ENCODE data around the gene CNGB1.
"Not testable (repeated sequence)": the region's sequence is repeated elsewhere in the genome, so short reads cannot be mapped to it uniquely, and the experiment has no call there.

Gene CNGB1

DNA sequence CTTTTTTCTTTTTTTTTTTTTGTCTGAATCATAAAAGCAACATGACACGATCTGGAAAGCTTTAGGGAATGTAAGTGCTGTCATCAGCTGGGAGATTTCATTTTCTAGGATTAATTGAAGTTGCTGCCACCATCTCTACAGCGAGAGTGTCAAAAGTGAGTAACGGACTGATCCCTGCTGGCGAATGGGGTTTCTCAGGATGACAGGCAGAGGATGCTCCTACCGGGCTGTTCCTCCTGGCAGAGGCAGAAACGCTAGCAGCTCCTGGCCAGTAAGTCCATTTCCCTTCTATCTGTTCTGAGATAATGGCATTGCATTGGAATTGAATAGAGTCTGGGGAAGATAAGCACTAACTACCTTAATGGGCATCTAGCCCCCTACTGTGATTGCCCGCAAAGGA lies 88.1 kb downstream of the CNGB1 start:
- peak; percentile 55 for DNase-seq

DNA sequence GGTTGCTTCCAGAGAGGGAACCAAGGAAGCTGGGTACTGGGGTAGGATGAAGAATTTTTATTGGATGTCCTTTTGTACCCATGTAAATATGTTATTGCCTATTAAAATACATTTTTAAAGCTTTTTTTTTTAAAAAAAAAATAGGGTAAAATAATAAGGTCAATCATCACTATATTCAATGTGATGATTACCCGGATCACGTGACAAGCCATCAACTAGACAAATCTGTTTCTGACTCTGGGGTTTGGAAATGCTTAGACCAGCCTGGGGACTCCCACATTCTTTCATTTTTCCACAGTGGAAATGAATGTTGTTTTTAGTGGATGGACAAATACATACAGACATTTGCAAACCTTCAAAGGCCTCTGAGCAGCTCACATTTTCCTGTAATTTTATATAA lies 88.7 kb downstream of the CNGB1 start:
- DNase-seq, result no peak

DNA sequence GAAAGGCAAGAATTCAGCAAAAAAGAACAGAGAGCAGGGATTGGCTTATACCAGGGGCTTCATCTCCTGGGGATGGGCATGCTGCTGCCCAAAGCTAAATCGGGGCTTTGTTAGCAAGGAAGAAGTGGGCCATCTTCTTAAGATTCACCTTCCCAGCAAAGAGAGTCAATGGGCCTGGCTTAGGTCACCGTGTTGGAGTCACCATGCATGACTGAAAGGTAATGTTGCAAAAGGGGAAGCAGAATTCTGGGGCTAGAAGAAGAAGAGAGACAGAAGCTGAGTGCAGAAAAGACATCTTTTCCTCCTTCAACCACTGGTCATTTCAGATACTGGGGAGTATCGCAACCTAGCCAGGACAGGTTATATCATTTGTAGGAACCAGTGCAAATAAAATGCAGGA lies 92.3 kb downstream of the CNGB1 start:
- no peak for DNase-seq

DNA sequence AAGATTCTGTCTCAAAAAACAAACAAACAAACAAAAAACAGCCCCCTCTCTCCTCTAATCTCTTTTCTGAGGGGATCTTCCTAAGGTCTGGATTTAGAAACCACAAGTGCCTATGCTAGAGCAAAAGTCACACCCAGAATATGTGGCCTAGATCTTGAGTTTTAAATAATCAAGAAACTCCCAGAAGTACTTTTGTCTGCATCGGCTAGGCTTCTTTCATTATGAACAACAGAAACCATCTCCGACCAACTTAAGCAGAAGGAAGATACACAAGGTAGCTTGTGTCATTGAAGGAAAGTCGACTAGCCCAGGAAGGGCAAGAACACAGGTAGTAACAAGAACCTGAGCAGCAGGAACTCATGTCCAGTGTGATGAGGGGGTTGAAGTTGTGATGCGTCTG lies 94.7 kb downstream of the CNGB1 start:
- DNase-seq, result no peak

DNA sequence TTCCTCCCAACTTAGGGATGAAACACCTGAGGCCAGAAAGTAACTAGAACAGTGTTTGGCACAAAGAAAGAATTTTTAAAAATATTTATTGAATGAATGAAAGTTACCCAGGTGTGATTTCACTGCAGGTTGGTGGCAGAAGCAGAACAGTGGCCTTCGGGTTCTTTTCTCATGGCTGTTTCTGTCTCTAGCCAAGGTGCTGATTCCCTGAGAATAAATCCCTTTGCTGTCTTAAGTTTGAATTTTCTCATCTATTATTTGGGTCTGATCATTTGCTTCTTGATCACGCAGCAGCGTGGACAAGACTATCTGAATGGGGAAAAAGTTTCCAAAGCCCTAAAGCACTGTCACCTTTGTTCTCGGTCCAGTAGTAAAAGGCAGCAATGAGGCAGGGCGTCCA lies 95.6 kb downstream of the CNGB1 start:
- no peak for DNase-seq

DNA sequence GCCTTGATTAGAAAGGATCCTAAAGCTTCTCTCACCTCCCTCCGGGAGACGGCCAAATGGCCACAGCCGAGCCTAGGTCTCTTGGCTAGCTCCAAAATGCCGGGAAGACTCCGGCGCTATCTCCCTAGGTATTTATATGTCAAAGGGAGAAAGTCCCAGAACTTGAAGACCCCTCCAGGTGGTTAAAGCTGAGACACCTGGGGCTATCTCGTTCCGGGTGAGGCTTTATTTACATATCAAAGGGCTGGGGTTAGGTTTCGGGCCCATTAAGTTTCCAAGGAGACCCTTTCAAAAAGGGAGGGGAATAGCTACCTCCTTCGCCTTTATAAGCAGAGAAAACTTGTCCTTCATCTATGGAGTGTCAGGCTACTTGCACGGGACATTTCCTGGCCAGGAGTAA lies 97.7 kb downstream of the CNGB1 start:
- no peak for DNase-seq

DNA sequence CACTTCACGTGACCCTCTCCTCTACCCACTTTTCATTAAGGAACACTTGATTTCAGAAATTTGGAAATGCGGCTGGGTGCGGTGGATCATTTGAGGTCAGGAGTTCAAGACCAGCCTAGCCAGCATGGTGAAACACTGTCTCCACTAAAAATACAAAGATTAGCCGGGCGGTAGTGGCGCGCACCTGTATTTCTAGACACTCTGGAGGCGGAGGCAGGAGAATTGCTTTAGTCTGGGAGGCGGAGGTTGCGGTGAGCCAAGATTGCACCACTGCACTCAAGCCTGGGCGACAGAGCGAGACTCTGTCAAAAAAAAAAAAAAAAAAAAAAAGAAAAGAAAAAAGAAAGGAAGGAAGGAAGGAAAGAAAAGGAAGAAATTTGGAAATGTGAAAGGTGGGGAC lies 98.2 kb downstream of the CNGB1 start:
- not testable (repeated sequence) for DNase-seq

DNA sequence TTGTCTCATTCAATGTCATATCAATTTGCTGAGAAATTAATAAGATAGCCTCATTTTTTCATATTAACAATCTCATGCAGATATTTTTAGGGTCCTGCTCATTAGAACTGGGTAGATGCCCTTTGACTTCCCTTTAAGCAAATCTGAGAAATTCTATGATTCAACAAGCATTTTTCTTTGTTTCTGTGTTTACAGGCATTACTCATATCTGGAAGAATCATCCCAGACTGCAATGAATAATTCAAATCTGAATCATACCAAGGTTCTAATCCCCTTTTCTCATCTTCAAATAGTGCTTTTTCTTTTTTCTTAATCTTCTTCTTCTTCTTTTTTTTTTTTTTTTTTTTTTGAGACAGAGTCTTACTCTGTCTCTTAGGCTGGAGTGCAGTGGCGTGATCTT lies 99.5 kb downstream of the CNGB1 start:
- DNase-seq, result peak; percentile 78

DNA sequence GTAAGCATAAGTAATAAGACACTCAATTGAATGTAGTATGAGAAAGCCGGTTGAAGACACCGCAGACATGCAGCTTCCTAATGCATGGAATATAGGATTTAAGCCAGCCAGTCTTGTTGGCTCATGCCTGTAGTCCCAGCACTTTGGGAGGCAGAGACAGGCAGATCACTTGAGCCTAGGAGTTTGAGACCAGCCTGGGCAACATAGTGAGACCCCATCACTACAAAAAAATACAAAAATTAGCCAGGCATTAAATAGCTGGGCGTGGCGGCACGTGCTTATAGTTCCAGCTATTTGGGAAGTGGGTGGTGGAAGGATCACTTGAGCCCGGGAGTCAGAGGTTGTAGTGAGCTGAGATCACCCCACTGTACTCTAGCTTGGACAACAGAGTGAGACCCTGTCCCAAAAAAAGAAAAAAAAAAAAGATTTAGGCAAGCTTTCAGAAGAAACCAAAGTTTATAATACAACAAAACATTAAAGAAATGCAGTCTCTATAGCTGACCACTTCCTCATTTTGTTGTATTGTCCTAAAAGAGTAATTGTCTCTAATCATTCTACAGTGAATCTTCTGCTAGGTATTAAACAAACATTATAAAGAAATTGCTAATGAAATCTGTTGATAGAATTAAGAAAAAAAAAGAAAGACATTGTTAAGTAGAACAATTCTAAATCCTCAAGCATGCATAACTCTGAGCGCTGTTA lies 100.0 kb downstream of the CNGB1 start:
- DNase-seq, result no peak

DNA sequence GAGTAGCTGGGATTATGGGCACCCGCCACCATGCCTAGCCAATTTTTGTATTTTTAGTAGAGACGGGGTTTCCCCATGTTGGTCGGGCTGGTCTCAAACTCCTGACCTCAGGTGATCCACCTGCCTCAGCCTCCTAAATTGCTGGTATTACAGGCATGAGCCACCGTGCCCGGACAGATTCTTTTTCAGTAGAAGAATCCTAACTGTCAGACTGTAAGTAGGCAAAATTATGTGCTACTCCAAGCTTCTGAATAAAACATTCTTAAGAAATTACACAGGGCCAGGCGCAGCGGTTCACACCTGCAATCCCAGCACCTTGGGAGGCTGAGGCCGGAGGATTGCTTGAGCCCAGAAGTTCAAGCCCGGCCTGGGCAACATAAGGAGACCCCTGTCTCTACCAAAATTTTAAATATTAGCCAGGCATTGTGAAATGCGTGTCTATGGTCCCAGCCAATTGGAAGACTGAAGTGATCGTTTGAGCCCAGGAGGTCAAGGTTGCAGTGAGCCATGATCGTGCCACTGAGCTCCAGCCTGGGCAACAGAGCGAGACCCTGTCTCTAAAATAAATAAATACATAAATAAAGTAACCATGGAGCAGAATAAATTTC lies 101.9 kb downstream of the CNGB1 start:
- DNase-seq, result no peak

DNA sequence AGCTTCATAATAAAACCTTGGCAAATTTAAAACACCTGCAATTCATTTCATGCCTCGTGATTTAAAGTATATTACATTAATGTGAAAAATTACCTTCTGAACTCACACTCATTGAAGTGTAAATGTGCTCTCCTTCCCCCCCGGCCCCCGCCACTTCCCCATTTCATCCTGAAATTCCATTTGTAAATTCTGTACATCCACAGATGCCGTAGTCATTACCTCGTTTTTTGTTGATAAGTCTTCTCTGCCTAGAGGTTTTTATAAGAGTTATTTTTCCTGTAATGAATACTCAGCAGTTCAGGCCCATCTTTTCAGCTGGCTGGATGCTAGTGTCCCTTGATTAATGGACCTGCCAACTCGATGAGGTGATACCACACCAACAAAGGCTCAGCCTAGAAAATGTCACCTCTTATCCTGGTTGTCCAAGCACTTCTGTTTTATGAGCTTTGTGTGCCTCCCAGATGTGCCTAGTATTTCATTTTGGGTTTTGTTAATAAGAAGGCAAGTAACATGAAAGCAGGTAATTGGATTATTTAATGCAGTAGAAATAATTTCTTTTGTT lies 103.8 kb downstream of the CNGB1 start:
- DNase-seq, result peak; percentile 13

DNA sequence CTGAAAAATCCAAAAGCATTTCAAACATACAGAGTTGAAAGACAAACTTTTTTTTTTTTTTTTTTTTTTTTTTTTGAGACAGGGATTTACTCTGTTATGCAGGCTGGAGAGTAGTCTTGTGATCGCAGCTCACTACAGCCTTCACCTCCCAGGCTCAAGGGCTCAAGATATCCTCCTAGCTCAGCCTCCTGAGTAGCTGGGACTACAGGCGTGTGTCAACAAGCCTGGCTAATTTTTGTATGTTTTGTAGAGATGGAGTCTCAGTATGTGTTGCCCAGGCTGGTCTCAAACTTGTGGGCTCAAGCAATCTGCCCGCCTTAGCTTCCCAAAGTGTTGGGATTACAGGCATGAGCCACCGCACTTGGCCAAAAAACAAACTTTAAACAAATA lies 104.4 kb downstream of the CNGB1 start:
- no peak for DNase-seq

DNA sequence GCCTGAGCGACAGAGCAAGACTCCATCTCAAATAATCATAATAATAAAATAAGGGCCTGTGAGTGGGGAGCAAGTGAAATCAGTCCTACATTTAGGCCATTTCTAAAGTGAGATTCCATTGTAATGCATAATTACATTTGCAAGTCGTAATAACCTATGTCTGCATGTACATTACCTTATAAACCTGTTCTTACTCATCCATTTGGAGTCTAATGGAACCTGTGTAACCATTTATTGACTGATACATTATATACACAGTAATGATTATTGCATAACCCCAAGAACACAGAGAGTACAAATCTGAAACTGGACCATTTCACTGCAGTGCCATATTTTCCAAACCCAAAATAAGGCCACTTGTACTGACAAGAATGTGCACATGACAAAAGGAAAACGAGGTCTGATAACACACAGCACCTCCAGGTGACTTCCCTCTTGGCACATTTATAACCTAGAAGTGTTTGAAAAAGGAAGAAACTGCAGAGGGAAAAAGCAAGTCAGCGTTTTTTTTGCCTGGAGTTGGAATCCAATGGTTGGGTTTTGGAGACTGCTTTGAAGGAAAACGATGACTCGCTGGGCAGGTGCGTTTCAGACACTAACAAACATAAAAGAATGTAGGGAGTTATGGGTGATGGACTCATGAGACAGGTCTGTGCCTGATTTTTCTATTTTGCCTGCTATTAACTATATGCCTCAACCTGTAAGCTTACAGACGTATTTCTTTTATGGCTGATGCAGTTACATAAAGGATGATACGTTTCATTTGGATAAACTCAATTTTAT lies 105.0 kb downstream of the CNGB1 start:
- DNase-seq, result no peak

DNA sequence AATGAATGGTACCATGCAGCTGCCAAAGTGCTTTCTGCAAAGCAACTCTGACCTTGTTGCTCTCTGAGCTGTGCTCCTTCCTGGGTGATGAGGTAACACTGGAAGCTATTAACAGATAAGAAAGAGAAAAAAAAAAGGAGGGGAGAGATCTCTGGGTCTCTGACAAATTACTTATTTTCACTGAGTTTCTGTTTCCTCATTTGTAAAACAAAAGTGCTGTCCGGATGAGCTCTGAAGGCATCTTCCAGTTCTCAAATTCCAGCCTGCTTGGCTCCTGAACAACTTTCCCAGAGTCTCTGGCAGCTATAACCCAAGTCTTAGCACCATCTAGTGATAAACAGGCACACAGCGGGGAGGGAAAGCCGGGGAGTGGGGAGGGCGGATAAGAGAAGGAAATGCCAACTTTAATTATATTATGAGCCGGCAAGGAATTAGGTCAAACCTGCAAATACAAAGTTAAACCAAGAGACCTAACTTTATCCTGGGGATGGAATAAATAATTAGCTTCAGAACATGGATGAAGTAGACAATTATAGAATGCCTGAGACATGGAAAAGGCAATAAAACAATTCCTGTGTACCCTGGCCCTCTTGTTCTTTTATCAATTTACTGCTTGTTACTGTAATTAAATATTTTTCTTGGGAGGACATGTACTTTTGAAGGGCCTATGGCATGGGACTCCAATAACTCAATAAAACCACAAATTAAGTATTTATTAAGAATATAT lies 107.3 kb downstream of the CNGB1 start:
- DNase-seq, result peak; percentile 78

DNA sequence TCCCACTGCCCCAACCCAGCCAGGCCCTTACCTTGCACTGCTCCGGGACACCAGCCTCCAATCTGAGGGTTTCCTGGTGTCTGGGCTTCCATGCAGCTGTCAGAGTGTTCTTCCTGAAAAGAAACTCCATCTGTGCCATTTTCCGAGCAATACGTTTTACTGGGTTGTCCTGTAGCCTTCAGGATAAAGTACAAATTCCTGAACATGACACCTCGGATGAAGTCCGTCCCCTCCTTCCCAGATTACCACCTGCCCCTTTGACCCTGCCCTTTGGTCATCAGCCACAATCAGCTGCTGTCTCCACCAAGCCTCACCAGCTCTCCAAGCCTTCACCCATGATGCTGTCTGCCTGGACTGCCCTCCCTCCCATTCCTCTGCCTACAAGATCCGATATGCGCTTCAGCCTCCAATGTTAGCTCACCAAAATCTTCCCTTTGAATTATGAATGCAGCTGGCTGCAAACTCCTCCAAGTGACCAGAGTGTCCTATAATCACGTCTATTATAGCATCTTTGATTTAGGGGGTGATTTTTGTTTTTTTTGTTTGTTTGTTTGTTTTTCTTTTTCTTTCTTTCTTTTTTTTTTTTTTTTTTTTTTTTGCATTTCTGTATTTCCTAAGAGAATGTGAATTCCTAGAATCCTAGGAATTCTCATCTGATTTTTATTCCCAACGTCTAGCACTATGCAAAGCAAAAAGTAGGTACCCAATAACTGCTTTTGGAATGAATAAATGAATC lies 108.1 kb downstream of the CNGB1 start:
- no peak for DNase-seq

DNA sequence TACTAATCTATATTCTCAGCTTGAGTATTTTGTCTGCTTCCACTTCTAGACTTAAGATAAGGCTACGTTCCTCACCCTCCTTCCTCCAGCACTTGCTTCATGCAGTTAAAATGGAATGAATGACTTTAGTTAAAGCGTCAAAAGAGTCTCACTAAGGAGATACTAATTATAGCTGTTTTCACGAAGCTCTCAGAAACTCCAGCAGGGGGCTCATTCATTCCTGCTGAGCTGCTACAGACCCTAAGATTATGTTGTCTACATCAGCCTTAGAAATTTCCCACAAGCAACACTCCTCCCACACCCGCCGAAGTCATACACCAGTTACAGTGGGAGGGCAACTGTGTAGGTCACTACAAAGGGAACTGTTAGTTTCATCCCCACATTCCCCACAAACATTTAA lies 111.6 kb downstream of the CNGB1 start:
- DNase-seq, result peak; percentile 16

DNA sequence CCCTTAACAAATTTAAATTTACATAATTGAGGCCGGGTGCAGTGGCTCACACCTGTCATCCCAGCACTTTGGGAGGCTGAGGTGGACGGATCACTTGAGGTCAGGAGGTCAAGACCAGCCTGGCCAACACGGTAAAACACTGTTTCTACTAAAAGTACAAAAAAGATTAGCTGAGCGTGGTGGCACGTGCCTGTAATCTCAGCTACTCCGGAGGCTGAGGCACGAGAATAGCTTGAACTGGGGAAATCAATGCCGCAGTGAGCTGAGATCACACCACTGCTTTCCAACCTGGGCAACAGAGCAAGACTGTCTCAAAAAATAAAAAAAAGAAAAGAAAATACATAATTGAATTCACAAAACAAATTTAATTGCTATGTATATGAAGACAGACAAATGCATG lies 112.3 kb downstream of the CNGB1 start:
- no peak for DNase-seq

DNA sequence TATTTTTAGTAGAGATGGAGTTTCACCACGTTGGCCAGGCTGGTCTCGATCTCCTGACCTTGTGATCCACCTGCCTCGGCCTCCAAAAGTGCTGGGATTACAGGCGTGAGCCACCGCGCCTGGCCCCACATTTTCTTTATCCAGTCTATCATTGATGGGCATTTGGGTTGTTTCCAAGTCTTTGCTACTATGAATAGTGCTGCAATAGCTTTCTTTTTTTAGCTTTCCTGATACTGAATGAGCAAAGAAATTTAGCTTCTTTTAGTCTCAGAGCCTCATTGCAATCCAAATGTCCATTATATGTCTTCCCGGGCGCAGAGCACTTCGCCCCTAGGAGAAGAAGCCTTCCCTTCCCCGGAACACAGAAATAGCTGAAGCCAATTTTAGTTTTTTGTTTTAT lies 112.9 kb downstream of the CNGB1 start:
- DNase-seq, result not testable (repeated sequence)

DNA sequence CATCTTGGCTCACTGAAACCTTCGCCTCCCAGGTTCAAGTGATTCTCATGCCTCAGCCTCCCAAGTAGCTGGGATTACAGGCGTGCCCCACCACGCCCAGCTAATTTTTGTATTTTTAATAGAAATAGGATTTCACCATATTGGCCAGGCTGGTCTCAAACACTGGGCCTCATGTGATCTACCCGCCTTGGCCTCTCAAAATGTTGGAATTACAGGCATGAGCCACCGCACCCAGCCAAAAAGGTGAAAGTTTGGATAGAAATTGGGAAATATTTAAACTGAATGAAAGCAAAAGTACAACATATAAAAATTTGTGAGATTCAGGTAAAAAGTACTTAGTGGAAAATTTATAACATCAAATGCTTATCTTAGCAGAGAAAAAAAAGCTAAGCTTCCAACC lies 115.7 kb downstream of the CNGB1 start:
- DNase-seq, result no peak

DNA sequence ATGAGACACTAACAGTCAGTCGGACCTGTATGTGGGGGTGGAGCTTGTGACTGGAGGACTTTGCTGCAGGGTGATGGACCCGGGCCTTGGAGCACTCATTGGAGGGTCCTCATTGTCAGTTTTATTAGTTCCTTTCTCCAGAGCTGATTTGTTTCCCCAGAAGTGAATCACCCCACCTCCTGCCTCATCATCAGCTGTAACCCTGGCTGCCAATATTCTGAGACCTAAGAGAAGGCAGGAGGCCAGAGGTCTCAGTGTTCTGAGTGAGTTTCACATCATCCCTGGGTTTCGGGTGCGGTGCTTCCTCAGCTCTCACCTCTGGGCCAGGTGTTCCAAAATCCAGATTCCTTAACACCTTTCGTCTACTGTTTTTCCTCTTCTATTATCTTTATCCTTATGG lies 118.7 kb downstream of the CNGB1 start:
- no peak for DNase-seq

DNA sequence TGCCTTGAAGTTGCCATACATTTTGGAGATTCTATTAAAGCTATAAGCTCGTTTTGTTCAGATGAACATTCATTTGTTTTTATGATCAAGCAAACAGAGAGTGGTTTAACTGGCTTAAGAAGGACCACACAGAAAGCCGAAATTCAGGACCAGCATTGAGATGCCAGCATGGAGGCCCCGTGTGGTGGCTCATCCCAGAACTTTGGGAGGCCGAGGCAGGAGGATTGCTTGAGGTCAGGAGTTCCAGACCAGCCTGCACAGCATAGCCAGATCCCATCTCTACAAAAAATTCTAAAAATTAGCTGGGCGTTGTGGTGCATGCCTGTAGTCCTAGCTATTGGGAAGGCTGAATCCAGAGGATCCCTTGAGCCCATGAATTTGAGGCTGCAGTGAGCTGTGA lies 122.7 kb downstream of the CNGB1 start:
- no peak for DNase-seq

DNA sequence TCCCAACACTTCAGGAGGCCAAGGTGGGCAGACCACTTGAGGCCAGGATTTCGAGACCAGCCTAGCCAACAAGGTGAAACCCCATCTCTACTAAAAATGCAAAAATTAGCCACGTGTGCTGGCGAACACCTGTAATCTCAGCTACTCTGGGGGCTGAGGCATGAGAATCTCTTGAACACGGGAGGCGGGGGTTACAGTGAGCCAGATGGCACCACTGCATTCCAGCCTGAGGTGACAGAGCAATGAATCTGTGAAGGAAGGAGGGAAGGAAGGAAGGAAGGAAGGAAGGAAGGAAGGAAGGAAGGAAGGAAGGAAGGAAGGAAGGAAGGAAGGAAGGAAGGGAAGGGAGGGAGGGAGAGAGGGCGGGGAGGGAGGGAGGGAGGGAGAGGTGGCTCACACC lies 124.0 kb downstream of the CNGB1 start:
- not testable (repeated sequence) for DNase-seq
